OCI-LY1 (cell line): Measurements from ENCODE around the gene POLE4.

Experiments used
- H2AFZ ChIP-seq: fragments of 200-600 bp; sonication (generic), shearing (Covaris generic); 2 replicates; pipeline ENCODE4 v1.6.0; 2014; ENCODE audit warnings: antibody characterized with exemption, mild to moderate bottlenecking, low read length
- H3F3A ChIP-seq: fragments of 200-600 bp; sonication (generic), shearing (Covaris generic); 2 replicates; pipeline ENCODE4 v1.6.0; 2014; ENCODE audit warnings: mild to moderate bottlenecking, antibody characterized with exemption, low read length, moderate library complexity; ENCODE audit not compliant: insufficient read depth
- H3K27ac ChIP-seq: fragments of 200-600 bp; sonication (generic); 2 replicates; pipeline ENCODE4 v1.5.1; 2014; ENCODE audit warnings: low read length, mixed run types, mild to moderate bottlenecking, low read depth; ENCODE audit not compliant: poor library complexity, severe bottlenecking
- H3K27me3 ChIP-seq: fragments of 200-600 bp; sonication (generic); 2 replicates; pipeline ENCODE4 v1.6.0; 2014; ENCODE audit warnings: antibody characterized with exemption, mild to moderate bottlenecking, low read length, moderate library complexity; ENCODE audit not compliant: insufficient read depth
- H3K36me3 ChIP-seq: fragments of 200-600 bp; sonication (generic); 2 replicates; pipeline ENCODE4 v1.6.1; 2014; ENCODE audit warnings: mild to moderate bottlenecking, antibody characterized with exemption, low read length, moderate library complexity, mixed read lengths; ENCODE audit not compliant: insufficient read depth
- H3K4me1 ChIP-seq: fragments of 200-600 bp; sonication (generic); 2 replicates; pipeline ENCODE4 v1.5.1; 2014; ENCODE audit warnings: mild to moderate bottlenecking, low read length, moderate library complexity; ENCODE audit not compliant: insufficient read depth, severe bottlenecking
- H3K4me2 ChIP-seq: fragments of 200-600 bp; sonication (generic), shearing (Covaris generic); 2 replicates; pipeline ENCODE4 v1.6.1; 2014; ENCODE audit warnings: low read length
- H3K4me3 ChIP-seq: fragments of 200-600 bp; sonication (generic); 2 replicates; pipeline ENCODE4 v1.5.1; 2014; ENCODE audit warnings: low read length, low read depth, mild to moderate bottlenecking, mixed read lengths; ENCODE audit not compliant: poor library complexity, severe bottlenecking
- H3K79me2 ChIP-seq: fragments of 200-600 bp; shearing (Covaris generic); 2 replicates; pipeline ENCODE4 v1.6.1; 2016; ENCODE audit warnings: mixed run types, low read length, mixed read lengths; ENCODE audit not compliant: insufficient read depth
- H3K9ac ChIP-seq: fragments of 200-600 bp; sonication (generic), shearing (Covaris generic); 2 replicates; pipeline ENCODE4 v1.6.1; 2014; ENCODE audit warnings: mild to moderate bottlenecking, low read length, mixed read lengths
- H3K9me2 ChIP-seq: fragments of 200-600 bp; sonication (generic), shearing (Covaris generic); 2 replicates; pipeline ENCODE4 v1.6.1; 2014; ENCODE audit warnings: low read depth, mild to moderate bottlenecking, low read length, mixed read lengths
- H3K9me3 ChIP-seq: fragments of 200-600 bp; shearing (Covaris generic); 2 replicates; pipeline ENCODE4 v1.6.1; 2014; ENCODE audit warnings: low read length, mixed read lengths
- H4K20me1 ChIP-seq: fragments of 200-600 bp; sonication (generic), shearing (Covaris generic); 2 replicates; pipeline ENCODE4 v1.6.0; 2016; ENCODE audit warnings: mild to moderate bottlenecking, low read length; ENCODE audit not compliant: insufficient read depth
- EZH2 ChIP-seq: fragments of 200-600 bp; sonication (generic), shearing (Covaris generic); IDR thresholded peaks from 2 replicates; pipeline ENCODE4 v1.8.0; 2017; ENCODE audit warnings: borderline replicate concordance, mixed run types, mild to moderate bottlenecking, antibody characterized with exemption, low read length, moderate library complexity, mixed read lengths
- TF ChIP-seq, protein P1 (sequence below): fragments of 200-600 bp; sonication (generic), shearing (Covaris generic); IDR thresholded peaks from 2 replicates; pipeline ENCODE4 v1.5.1; 2017; ENCODE audit warnings: mild to moderate bottlenecking, antibody characterized with exemption, low read length, moderate library complexity, mixed read lengths

POLE4 gene

GRCh38 chr2:75002007-75002406, 43.6 kb downstream of the POLE4 start:
- Histone ChIP-seq H2AFZ (no peak overlapping the region), H3K9me2 (no peaks in the 10 kb centered on the region), H3K79me2 (no peaks in the 10 kb centered on the region), H3K4me3 (no peak overlapping the region), H3K4me2 (no peak overlapping the region), H3K27ac (no peak overlapping the region), H3K27me3 (no peaks in the 10 kb centered on the region), H3K9ac (no peak overlapping the region), H3K36me3 (no peaks in the 10 kb centered on the region), H4K20me1 (no peaks in the 10 kb centered on the region), H3K4me1 (no peaks in the 10 kb centered on the region), H3K9me3 (no peaks in the 10 kb centered on the region), H3F3A (no peaks in the 10 kb centered on the region)
- no peak for TF ChIP-seq EZH2
- TF ChIP-seq, protein P1, sequence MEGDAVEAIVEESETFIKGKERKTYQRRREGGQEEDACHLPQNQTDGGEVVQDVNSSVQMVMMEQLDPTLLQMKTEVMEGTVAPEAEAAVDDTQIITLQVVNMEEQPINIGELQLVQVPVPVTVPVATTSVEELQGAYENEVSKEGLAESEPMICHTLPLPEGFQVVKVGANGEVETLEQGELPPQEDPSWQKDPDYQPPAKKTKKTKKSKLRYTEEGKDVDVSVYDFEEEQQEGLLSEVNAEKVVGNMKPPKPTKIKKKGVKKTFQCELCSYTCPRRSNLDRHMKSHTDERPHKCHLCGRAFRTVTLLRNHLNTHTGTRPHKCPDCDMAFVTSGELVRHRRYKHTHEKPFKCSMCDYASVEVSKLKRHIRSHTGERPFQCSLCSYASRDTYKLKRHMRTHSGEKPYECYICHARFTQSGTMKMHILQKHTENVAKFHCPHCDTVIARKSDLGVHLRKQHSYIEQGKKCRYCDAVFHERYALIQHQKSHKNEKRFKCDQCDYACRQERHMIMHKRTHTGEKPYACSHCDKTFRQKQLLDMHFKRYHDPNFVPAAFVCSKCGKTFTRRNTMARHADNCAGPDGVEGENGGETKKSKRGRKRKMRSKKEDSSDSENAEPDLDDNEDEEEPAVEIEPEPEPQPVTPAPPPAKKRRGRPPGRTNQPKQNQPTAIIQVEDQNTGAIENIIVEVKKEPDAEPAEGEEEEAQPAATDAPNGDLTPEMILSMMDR: no peak

DNA sequence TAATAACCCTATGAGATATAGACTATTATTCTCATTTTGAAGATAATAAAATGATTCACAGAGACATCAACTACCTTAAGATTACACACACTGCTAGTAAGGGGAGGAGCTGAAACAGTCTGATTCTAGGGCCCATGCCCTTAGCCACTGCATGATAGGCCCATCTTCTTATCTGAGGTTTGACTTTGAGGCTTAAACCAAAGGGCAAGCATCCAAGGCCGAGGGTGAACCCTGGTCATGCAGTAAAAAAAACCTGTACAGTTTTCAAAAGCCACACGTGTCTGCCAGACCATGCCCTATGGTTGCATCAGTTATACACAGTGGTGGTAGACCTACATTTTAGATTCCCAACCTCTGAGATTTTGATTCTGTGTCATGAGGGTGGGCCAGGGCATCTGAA, 44.8 kb downstream of the POLE4 start:
- no peak overlapping the region for H2AFZ ChIP-seq
- H3K79me2 ChIP-seq: no peaks in the 10 kb centered on the region
- no peaks in the 10 kb centered on the region for H4K20me1 ChIP-seq
- no peaks in the 10 kb centered on the region for H3K4me1 ChIP-seq
- H3K27me3 ChIP-seq: no peaks in the 10 kb centered on the region
- no peak overlapping the region for H3K4me3 ChIP-seq
- H3K9me3 ChIP-seq: no peaks in the 10 kb centered on the region
- H3K9ac ChIP-seq: no peak overlapping the region
- no peak overlapping the region for H3K4me2 ChIP-seq
- H3K27ac ChIP-seq: no peak overlapping the region
- no peaks in the 10 kb centered on the region for H3F3A ChIP-seq
- H3K9me2 ChIP-seq: no peaks in the 10 kb centered on the region
- H3K36me3 ChIP-seq: no peaks in the 10 kb centered on the region
- TF ChIP-seq, protein P1: no peak
- TF ChIP-seq EZH2: no peak

DNA sequence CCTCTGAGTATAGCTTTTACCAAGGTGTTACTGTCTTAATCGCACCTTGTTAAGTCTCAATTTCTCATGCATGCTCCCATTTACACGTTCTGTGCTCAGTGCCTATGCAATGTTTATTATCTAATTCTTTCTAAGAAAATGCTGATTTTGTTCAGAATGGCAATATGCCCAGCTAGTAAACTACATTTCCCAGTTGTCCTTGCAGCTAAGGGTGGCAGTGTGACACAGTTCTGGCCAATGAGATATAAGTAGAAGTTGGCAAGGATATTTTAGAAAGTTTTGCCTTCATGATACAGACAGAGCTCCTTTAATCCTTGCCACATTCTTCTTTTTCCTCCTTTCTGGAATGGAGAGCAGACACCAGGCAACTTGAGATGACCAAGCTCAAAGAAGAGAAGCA, 45.3 kb downstream of the POLE4 start:
- TF ChIP-seq EZH2: no peak
- TF ChIP-seq, protein P1: no peak
- Histone ChIP-seq H3K9me3 (no peaks in the 10 kb centered on the region), H3K27me3 (no peaks in the 10 kb centered on the region), H3K4me2 (no peak overlapping the region), H3K9ac (no peak overlapping the region), H4K20me1 (no peaks in the 10 kb centered on the region), H3K36me3 (no peaks in the 10 kb centered on the region), H3K27ac (no peak overlapping the region), H3K9me2 (no peaks in the 10 kb centered on the region), H3F3A (no peaks in the 10 kb centered on the region), H3K79me2 (no peaks in the 10 kb centered on the region), H2AFZ (no peak overlapping the region), H3K4me3 (no peak overlapping the region), H3K4me1 (no peaks in the 10 kb centered on the region)
